Measurements from ENCODE around the gene C2orf74. TPM values are rescaled to one million over a fixed set of nuclear protein-coding genes. Genes with fewer than 3 reads are reported as not detected.
"Not testable (repeated sequence)": the region's sequence is repeated elsewhere in the genome, so short reads cannot be mapped to it uniquely, and the experiment has no call there.

C2orf74 gene
- total RNA-seq, 1 donor from 2014 or later: 9.0 TPM

GRCh38 chr2:61144697-61145268 lies 17.2 kb upstream of the C2orf74 start:
- Mint-ChIP-seq H3K27me3 (ENCODE audit: low read depth) (no peaks in the 10 kb centered on the region), H3K4me1 (peaks cover 6% of the 10 kb centered on the region), H3K36me3 (ENCODE audit: low read depth) (peaks cover 11% of the 10 kb centered on the region), H3K27ac (ENCODE audit: unreplicated experiment) (peak overlapping the region; percentile 93), H3K9me3 (peaks cover 4% of the 10 kb centered on the region), H3K4me3 (peak overlapping the region; percentile 88)
- TF ChIP-seq CTCF (conservative IDR thresholded peaks at IDR 0.05): peak; percentile 28
- peak; percentile 96 for DNase-seq (ENCODE audit: low read depth, low spot score)

GRCh38 chr2:61145990-61146389 lies 16.0 kb upstream of the C2orf74 start:
- no peak for DNase-seq (ENCODE audit: low read depth, low spot score)
- H3K27me3 Mint-ChIP-seq (ENCODE audit: low read depth): no peaks in the 10 kb centered on the region
- peak overlapping the region; percentile 59 for H3K4me3 Mint-ChIP-seq
- peaks cover 6% of the 10 kb centered on the region for H3K4me1 Mint-ChIP-seq
- H3K9me3 Mint-ChIP-seq: peaks cover 4% of the 10 kb centered on the region
- no peak overlapping the region for H3K27ac Mint-ChIP-seq (ENCODE audit: unreplicated experiment)
- peaks cover 15% of the 10 kb centered on the region for H3K36me3 Mint-ChIP-seq (ENCODE audit: low read depth)
- no peak for TF ChIP-seq CTCF (conservative IDR thresholded peaks at IDR 0.05)

DNA sequence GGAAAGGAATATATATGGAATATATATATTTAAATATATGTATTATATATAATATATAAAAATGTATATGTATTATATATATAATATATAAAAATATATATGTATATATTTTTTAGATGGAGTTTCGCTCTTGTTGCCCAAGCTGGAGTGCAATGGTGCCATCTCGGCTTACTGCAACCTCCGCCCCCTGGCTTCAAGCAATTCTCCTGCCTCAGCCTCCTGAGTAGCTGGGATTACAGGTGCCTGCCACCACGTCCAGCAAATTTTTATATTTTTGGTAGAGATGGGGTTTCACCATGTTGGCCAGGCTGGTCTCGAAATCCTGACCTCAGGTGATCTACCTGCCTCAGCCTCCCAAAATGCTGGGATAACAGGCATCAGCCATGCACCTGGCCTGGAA lies 13.9 kb upstream of the C2orf74 start:
- not testable (repeated sequence) for DNase-seq (ENCODE audit: low read depth, low spot score); H3K27ac Mint-ChIP-seq (ENCODE audit: unreplicated experiment); H3K9me3 Mint-ChIP-seq; H3K4me3 Mint-ChIP-seq; H3K27me3 Mint-ChIP-seq (ENCODE audit: low read depth); H3K4me1 Mint-ChIP-seq
- H3K36me3 Mint-ChIP-seq (ENCODE audit: low read depth): peaks cover 23% of the 10 kb centered on the region

DNA sequence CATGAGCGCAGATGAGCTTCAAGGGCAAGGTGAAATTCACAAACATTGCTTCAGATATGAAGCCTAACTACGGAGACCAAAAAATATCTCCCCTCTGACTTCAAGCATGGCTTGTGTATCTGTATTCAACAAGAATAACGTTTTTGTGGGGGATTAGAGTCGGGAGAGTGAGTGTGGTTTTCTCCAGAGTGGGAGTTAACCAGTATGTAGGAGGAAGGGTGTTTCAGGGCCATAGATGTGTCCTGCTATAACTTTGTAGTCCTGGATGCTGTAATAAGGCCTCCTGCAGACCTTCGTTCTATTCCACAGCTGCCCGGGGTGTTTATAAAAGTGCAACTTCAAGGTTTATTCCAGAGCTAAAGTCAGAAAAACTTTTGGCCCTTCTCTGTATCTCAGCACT lies 12.9 kb upstream of the C2orf74 start:
- no peak for TF ChIP-seq CTCF (conservative IDR thresholded peaks at IDR 0.05)
- Mint-ChIP-seq H3K27me3 (ENCODE audit: low read depth) (no peaks in the 10 kb centered on the region), H3K36me3 (ENCODE audit: low read depth) (peaks cover 23% of the 10 kb centered on the region), H3K27ac (ENCODE audit: unreplicated experiment) (no peak overlapping the region), H3K9me3 (peaks cover 4% of the 10 kb centered on the region), H3K4me3 (no peak overlapping the region), H3K4me1 (peaks cover 6% of the 10 kb centered on the region)
- DNase-seq (ENCODE audit: low read depth, low spot score): no peak

DNA sequence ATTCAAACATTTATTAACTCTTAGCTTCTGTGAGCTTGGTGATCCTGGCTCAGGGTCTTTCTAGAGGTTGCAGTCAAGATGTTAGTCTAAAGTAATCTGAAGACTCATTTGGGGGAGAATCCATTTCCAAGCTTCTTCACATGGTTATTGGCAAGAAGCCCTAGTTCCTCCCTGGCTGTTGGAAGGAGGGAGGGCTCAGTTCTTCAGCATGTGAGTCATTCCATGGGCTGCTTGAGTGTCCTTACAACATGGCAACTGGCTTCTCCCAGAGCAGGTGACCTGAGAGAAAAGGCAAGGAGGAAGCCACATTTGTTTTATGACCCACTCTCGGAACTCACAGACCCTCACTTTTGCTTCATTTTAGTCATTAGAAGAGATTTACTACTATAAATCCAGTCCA lies 10.6 kb upstream of the C2orf74 start:
- TF ChIP-seq CTCF (conservative IDR thresholded peaks at IDR 0.05): no peak
- no peak overlapping the region for H3K4me3 Mint-ChIP-seq

DNA sequence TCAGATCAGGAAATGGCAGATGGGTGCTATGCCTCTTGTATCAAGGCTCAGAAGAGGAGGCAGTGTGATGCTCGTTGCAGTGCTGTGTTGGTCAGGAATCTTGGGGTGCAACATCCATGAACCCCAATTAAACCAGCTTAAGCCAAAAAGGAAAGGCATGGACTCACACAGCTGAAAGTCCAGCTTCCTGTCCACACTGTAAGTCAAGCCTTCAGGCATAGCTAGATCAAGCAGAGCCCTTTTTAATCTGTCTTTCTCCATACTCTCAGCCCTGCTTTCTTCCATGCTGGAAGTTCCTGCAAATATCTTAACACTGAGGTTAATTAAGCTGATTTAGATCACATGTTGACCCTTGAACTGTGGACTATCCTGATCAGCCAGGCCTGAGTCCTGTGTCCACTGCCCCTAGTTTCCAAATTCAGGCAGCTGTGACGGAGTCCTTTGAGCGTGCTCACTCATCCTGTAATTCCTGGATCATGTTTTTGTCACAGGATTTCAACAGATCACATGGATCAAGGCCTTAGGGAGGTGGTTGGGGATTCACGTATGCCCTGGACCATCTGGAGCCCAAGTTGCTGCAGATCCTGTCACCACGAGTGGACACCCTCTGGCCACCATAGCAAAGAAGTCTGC lies 4.5 kb upstream of the C2orf74 start:
- no peak for DNase-seq (ENCODE audit: low read depth, low spot score)
- Mint-ChIP-seq H3K27ac (ENCODE audit: unreplicated experiment) (no peak overlapping the region), H3K9me3 (peaks cover 11% of the 10 kb centered on the region), H3K27me3 (ENCODE audit: low read depth) (no peaks in the 10 kb centered on the region), H3K4me3 (no peak overlapping the region), H3K4me1 (no peaks in the 10 kb centered on the region), H3K36me3 (ENCODE audit: low read depth) (peaks cover 15% of the 10 kb centered on the region)
- no peak for TF ChIP-seq CTCF (conservative IDR thresholded peaks at IDR 0.05)

More for the DNA sequence above, 10.6 kb upstream of the C2orf74 start:
- Mint-ChIP-seq H3K27me3 (ENCODE audit: low read depth) (no peaks in the 10 kb centered on the region), H3K4me1 (no peaks in the 10 kb centered on the region), H3K9me3 (no peaks in the 10 kb centered on the region), H3K36me3 (ENCODE audit: low read depth) (peaks cover 18% of the 10 kb centered on the region), H3K27ac (ENCODE audit: unreplicated experiment) (no peak overlapping the region)
- no peak for DNase-seq (ENCODE audit: low read depth, low spot score)
